Measurements from ENCODE around the gene SH3PXD2A. TPM values are rescaled to one million over a fixed set of nuclear protein-coding genes. Genes with fewer than 3 reads are reported as not detected.

Gene SH3PXD2A
- total RNA-seq, 1 donor from 2014 or later = 9.6 TPM

GRCh38 chr10:103553743-103554487, 301.5 kb downstream of the SH3PXD2A start:
- Mint-ChIP-seq H3K27me3 (ENCODE audit: insufficient read depth) (peaks cover 16% of the 10 kb centered on the region), H3K4me1 (ENCODE audit: low read depth) (peaks cover 19% of the 10 kb centered on the region), H3K36me3 (ENCODE audit: low read depth) (no peaks in the 10 kb centered on the region), H3K4me3 (peak overlapping the region; percentile 72), H3K27ac (peak overlapping the region; percentile 40), H3K9me3 (no peaks in the 10 kb centered on the region)
- peak; percentile 16 for DNase-seq (ENCODE audit: low spot score)
- intact Hi-C loops (cut with micrococcal nuclease) = loop anchor here (1.0 to 2.0 kb wide), 3 partner anchors 33 to 59 kb away; no protein-coding TSS in a partner anchor

GRCh38 chr10:103552856-103553742, 302.3 kb downstream of the SH3PXD2A start:
- intact Hi-C loops (cut with micrococcal nuclease) = no loop called here
- Mint-ChIP-seq H3K36me3 (ENCODE audit: low read depth) (no peaks in the 10 kb centered on the region), H3K4me3 (no peak overlapping the region), H3K4me1 (ENCODE audit: low read depth) (peaks cover 19% of the 10 kb centered on the region), H3K27ac (no peak overlapping the region), H3K9me3 (no peaks in the 10 kb centered on the region), H3K27me3 (ENCODE audit: insufficient read depth) (peaks cover 11% of the 10 kb centered on the region)
- DNase-seq (ENCODE audit: low spot score) = no peak

GRCh38 chr10:103551619-103552602, 303.5 kb downstream of the SH3PXD2A start:
- Mint-ChIP-seq H3K27me3 (ENCODE audit: insufficient read depth) (peaks cover 10% of the 10 kb centered on the region), H3K27ac (no peak overlapping the region), H3K9me3 (no peaks in the 10 kb centered on the region), H3K36me3 (ENCODE audit: low read depth) (no peaks in the 10 kb centered on the region), H3K4me3 (no peak overlapping the region), H3K4me1 (ENCODE audit: low read depth) (peaks cover 19% of the 10 kb centered on the region)
- intact Hi-C loops (cut with micrococcal nuclease) = no loop called here
- DNase-seq (ENCODE audit: low spot score) = no peak

- H3K36me3 Mint-ChIP-seq (ENCODE audit: low read depth) = no peaks in the 10 kb centered on the region
- intact Hi-C loops (cut with micrococcal nuclease) = no loop called here
- no peak for DNase-seq (ENCODE audit: low spot score)
- peaks cover 19% of the 10 kb centered on the region for H3K4me1 Mint-ChIP-seq (ENCODE audit: low read depth)
- H3K4me3 Mint-ChIP-seq = no peak overlapping the region
- no peak overlapping the region for H3K27ac Mint-ChIP-seq
- H3K9me3 Mint-ChIP-seq = no peaks in the 10 kb centered on the region
- peaks cover 10% of the 10 kb centered on the region for H3K27me3 Mint-ChIP-seq (ENCODE audit: insufficient read depth)
These were observed 305.1 kb downstream of the SH3PXD2A start for GRCh38 chr10:103550229-103550628.

GRCh38 chr10:103549349-103549685, 306.1 kb downstream of the SH3PXD2A start:
- H3K36me3 Mint-ChIP-seq (ENCODE audit: low read depth) = no peaks in the 10 kb centered on the region
- H3K4me1 Mint-ChIP-seq (ENCODE audit: low read depth) = peaks cover 13% of the 10 kb centered on the region
- no peak for DNase-seq (ENCODE audit: low spot score)
- H3K4me3 Mint-ChIP-seq = no peak overlapping the region
- H3K9me3 Mint-ChIP-seq = no peaks in the 10 kb centered on the region
- H3K27ac Mint-ChIP-seq = no peak overlapping the region
- H3K27me3 Mint-ChIP-seq (ENCODE audit: insufficient read depth) = peaks cover 4% of the 10 kb centered on the region
- intact Hi-C loops (cut with micrococcal nuclease) = no loop called here

GRCh38 chr10:103548581-103549348, 306.6 kb downstream of the SH3PXD2A start:
- H3K27ac Mint-ChIP-seq = no peak overlapping the region
- no peaks in the 10 kb centered on the region for H3K36me3 Mint-ChIP-seq (ENCODE audit: low read depth)
- intact Hi-C loops (cut with micrococcal nuclease) = no loop called here
- H3K4me3 Mint-ChIP-seq = no peak overlapping the region
- DNase-seq (ENCODE audit: low spot score) = no peak
- H3K27me3 Mint-ChIP-seq (ENCODE audit: insufficient read depth) = peaks cover 6% of the 10 kb centered on the region
- H3K9me3 Mint-ChIP-seq = no peaks in the 10 kb centered on the region
- peaks cover 8% of the 10 kb centered on the region for H3K4me1 Mint-ChIP-seq (ENCODE audit: low read depth)

GRCh38 chr10:103548006-103548405, 307.4 kb downstream of the SH3PXD2A start:
- Mint-ChIP-seq H3K9me3 (no peaks in the 10 kb centered on the region), H3K36me3 (ENCODE audit: low read depth) (no peaks in the 10 kb centered on the region), H3K4me1 (ENCODE audit: low read depth) (peaks cover 13% of the 10 kb centered on the region), H3K27ac (no peak overlapping the region), H3K4me3 (no peak overlapping the region), H3K27me3 (ENCODE audit: insufficient read depth) (peaks cover 10% of the 10 kb centered on the region)
- intact Hi-C loops (cut with micrococcal nuclease) = no loop called here
- no peak for DNase-seq (ENCODE audit: low spot score)

- Mint-ChIP-seq H3K27ac (no peak overlapping the region), H3K36me3 (ENCODE audit: low read depth) (no peaks in the 10 kb centered on the region), H3K27me3 (ENCODE audit: insufficient read depth) (peaks cover 8% of the 10 kb centered on the region), H3K4me3 (no peak overlapping the region), H3K4me1 (ENCODE audit: low read depth) (peaks cover 17% of the 10 kb centered on the region), H3K9me3 (no peaks in the 10 kb centered on the region)
- intact Hi-C loops (cut with micrococcal nuclease) = no loop called here
- no peak for DNase-seq (ENCODE audit: low spot score)
These were observed 307.9 kb downstream of the SH3PXD2A start for GRCh38 chr10:103547391-103547946.

GRCh38 chr10:103546401-103546800, 309.0 kb downstream of the SH3PXD2A start:
- Mint-ChIP-seq H3K36me3 (ENCODE audit: low read depth) (no peaks in the 10 kb centered on the region), H3K27me3 (ENCODE audit: insufficient read depth) (peaks cover 8% of the 10 kb centered on the region), H3K4me3 (no peak overlapping the region), H3K9me3 (no peaks in the 10 kb centered on the region), H3K27ac (no peak overlapping the region), H3K4me1 (ENCODE audit: low read depth) (peaks cover 15% of the 10 kb centered on the region)
- intact Hi-C loops (cut with micrococcal nuclease) = no loop called here
- no peak for DNase-seq (ENCODE audit: low spot score)

- Mint-ChIP-seq H3K9me3 (no peaks in the 10 kb centered on the region), H3K27ac (no peak overlapping the region), H3K4me3 (no peak overlapping the region), H3K4me1 (ENCODE audit: low read depth) (peaks cover 15% of the 10 kb centered on the region), H3K36me3 (ENCODE audit: low read depth) (no peaks in the 10 kb centered on the region), H3K27me3 (ENCODE audit: insufficient read depth) (peaks cover 11% of the 10 kb centered on the region)
- intact Hi-C loops (cut with micrococcal nuclease) = no loop called here
- no peak for DNase-seq (ENCODE audit: low spot score)
These were observed 309.6 kb downstream of the SH3PXD2A start for GRCh38 chr10:103545771-103546281.

GRCh38 chr10:103545366-103545765, 310.0 kb downstream of the SH3PXD2A start:
- no peak overlapping the region for H3K27ac Mint-ChIP-seq
- H3K27me3 Mint-ChIP-seq (ENCODE audit: insufficient read depth) = peaks cover 16% of the 10 kb centered on the region
- no peak for DNase-seq (ENCODE audit: low spot score)
- H3K36me3 Mint-ChIP-seq (ENCODE audit: low read depth) = no peaks in the 10 kb centered on the region
- no peaks in the 10 kb centered on the region for H3K9me3 Mint-ChIP-seq
- no peak overlapping the region for H3K4me3 Mint-ChIP-seq
- H3K4me1 Mint-ChIP-seq (ENCODE audit: low read depth) = peaks cover 15% of the 10 kb centered on the region
- intact Hi-C loops (cut with micrococcal nuclease) = no loop called here
